SH-SY5Y (cell line): ENCODE results near the gene PLCH1.

Experiments used
- GATA2 ChIP-seq: IDR thresholded peaks from 2 replicates; pipeline ENCODE4 v1.6.1; 2011; ENCODE audit warnings: mild to moderate bottlenecking, low read depth, low read length
- GATA3 ChIP-seq: IDR thresholded peaks from 2 replicates; pipeline ENCODE4 v1.6.1; 2011; ENCODE audit warnings: low read depth, mild to moderate bottlenecking, low read length, moderate library complexity

DNA sequence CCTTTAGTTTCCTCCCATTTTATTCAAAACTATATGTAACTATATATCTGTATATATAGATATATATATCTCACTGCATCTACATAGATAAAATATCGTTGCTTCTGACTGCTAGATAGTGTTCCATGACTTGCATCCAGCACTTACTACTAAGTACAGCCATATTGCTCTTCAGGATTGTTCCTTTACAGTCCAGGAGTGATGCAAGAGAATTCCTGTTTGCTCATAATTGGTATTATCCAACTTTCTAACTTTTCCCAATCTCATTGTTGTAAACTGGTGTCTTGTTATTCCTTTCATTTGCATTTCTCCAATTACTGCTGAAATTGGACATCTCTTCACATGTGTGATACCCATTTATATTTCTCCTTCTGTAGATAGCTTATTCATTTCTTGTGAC lies 351.6 kb downstream of the PLCH1 start:
- TF ChIP-seq GATA2 (no peak), GATA3 (no peak)
